ENCODE results near the gene TNS2. TPM values are rescaled to one million over a fixed set of nuclear protein-coding genes. Genes with fewer than 3 reads are reported as not detected.

Gene TNS2
- total RNA-seq, 1 experiment from 2014 or later, result 11.5 TPM

GRCh38 chr12:53099071-53099882 is 49.4 kb downstream of the TNS2 start:
- intact Hi-C loops (cut with micrococcal nuclease; ENCODE audit: unreplicated experiment), result loop anchor here (1.0 to 2.0 kb wide), 3 partner anchors 20 to 153 kb away; partner anchors contain the start of gene SPRYD3
- no peaks in the 10 kb centered on the region for H3K9me2 ChIP-seq (ENCODE audit: insufficient read depth)
- H3K4me1 ChIP-seq (replicated peaks; ENCODE audit: insufficient read depth), result peaks cover 22% of the 10 kb centered on the region
- H3F3A ChIP-seq (ENCODE audit: insufficient read depth, low read depth), result peaks cover 33% of the 10 kb centered on the region; the same call in 1 of the 2 replicates
- peak; percentile 90 to 92 for DNase-seq
- peak; percentile 95 for TF ChIP-seq CTCF (conservative IDR thresholded peaks at IDR 0.05)
- TF ChIP-seq EZH2 (IDR thresholded peaks at IDR 0.05; ENCODE audit: low read depth), result no peak
- ChIA-PET CTCF (interaction anchor here (0.7 to 3.4 kb wide), 7 partner anchors 19 to 222 kb away, joined by 3 to 22 read pairs (median 4); partner anchors contain the start of genes AAAS and SPRYD3), POLR2A (ENCODE audit: unreplicated experiment) (interaction anchor here (0.5 to 2.0 kb wide), 9 partner anchors 20 to 907 kb away, joined by 3 to 25 read pairs (median 4); partner anchors contain the start of genes KRT8 and SPRYD3)
- H3K4me2 ChIP-seq, result peak overlapping the region; percentile 87
- H3K4me3 ChIP-seq, result peak overlapping the region; percentile 96
- no peaks in the 10 kb centered on the region; the same call in 1 of the 2 replicates for H3K79me2 ChIP-seq (ENCODE audit: low read depth)
- peak overlapping the region; percentile 87 for H3K27ac ChIP-seq
- H2AFZ ChIP-seq, result peak overlapping the region; percentile 7; the same call in 1 of the 2 replicates
- no peaks in the 10 kb centered on the region for H4K20me1 ChIP-seq (ENCODE audit: insufficient read depth)
- 0 out of 2 replicates have a peak, but pooled peaks cover 6% of the 10 kb centered on the region for H3K36me3 ChIP-seq (ENCODE audit: low read depth)
- TSS peak; percentile 54 for BruUV-seq (replicated peaks)
- no peaks in the 10 kb centered on the region for H3K27me3 ChIP-seq (ENCODE audit: insufficient read depth, low read depth)
- H3K9me3 ChIP-seq (ENCODE audit: insufficient read depth, low read depth), result no peaks in the 10 kb centered on the region

DNA sequence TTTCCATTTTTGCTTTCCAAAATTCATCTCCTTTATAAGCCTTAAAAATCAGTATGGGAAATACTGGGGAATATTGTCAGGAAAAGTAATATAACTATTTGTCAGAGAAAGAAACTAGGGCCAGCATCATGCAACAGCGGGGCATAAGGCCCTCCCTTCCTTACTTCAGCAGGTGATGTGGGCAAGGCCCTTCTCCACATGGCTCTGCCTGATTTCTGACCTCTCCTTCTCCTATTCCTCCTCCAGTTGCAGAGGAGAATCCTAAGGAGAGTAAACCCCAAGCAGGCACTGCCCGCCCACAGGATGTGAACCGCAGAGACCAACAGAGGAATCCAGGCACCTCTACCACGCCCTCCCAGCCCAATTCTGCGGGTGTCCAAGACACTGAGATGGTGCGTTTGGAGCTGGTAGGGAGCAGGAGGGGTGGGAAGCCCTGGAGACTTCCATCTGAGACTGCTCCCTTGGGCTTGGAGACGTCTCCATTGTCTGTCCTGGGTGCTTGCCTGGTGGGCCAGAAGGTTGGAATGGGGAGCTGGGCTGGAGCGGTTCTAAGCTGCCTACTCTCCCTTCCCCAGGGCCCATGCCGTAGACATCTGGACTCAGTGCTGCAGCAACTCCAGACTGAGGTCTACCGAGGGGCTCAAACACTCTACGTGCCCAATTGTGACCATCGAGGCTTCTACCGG is 50.7 kb downstream of the TNS2 start:
- TF ChIP-seq EZH2 (IDR thresholded peaks at IDR 0.05; ENCODE audit: low read depth) (no peak), CTCF (conservative IDR thresholded peaks at IDR 0.05) (no peak)
- Histone ChIP-seq H3K79me2 (ENCODE audit: low read depth) (no peaks in the 10 kb centered on the region; the same call in 1 of the 2 replicates), H2AFZ (no peak overlapping the region), H3K36me3 (ENCODE audit: low read depth) (0 out of 2 replicates have a peak, but pooled peaks cover 6% of the 10 kb centered on the region), H3F3A (ENCODE audit: insufficient read depth, low read depth) (peaks cover 33% of the 10 kb centered on the region; the same call in 1 of the 2 replicates), H3K4me3 (no peak overlapping the region), H3K9me3 (ENCODE audit: insufficient read depth, low read depth) (no peaks in the 10 kb centered on the region), H3K27me3 (ENCODE audit: insufficient read depth, low read depth) (no peaks in the 10 kb centered on the region), H4K20me1 (ENCODE audit: insufficient read depth) (no peaks in the 10 kb centered on the region), H3K4me2 (no peak overlapping the region), H3K4me1 (replicated peaks; ENCODE audit: insufficient read depth) (peaks cover 22% of the 10 kb centered on the region), H3K27ac (no peak overlapping the region), H3K9me2 (ENCODE audit: insufficient read depth) (no peaks in the 10 kb centered on the region)
- no peak for DNase-seq
- intact Hi-C loops (cut with micrococcal nuclease; ENCODE audit: unreplicated experiment), result no loop called here
- BruUV-seq (replicated peaks), result no TSS peak
- POLR2A ChIA-PET (ENCODE audit: unreplicated experiment), result interaction anchor here (1.3 kb wide), 1 partner anchor 95 kb away, joined by 17 read pairs; no protein-coding TSS in a partner anchor
- CTCF ChIA-PET, result interaction anchor here (2.2 kb wide), 1 partner anchor 35 kb away, joined by 22 read pairs; no protein-coding TSS in a partner anchor

GRCh38 chr12:53101266-53101665 is 51.4 kb downstream of the TNS2 start:
- no peak overlapping the region for H3K27ac ChIP-seq
- no peaks in the 10 kb centered on the region for H4K20me1 ChIP-seq (ENCODE audit: insufficient read depth)
- ChIA-PET CTCF (no interaction called here), POLR2A (ENCODE audit: unreplicated experiment) (no interaction called here)
- H3K4me1 ChIP-seq (replicated peaks; ENCODE audit: insufficient read depth), result peaks cover 18% of the 10 kb centered on the region
- H3K9me2 ChIP-seq (ENCODE audit: insufficient read depth), result no peaks in the 10 kb centered on the region
- BruUV-seq (replicated peaks), result no TSS peak
- no peaks in the 10 kb centered on the region for H3K27me3 ChIP-seq (ENCODE audit: insufficient read depth, low read depth)
- no peak overlapping the region for H3K4me2 ChIP-seq
- TF ChIP-seq CTCF (conservative IDR thresholded peaks at IDR 0.05) (no peak), EZH2 (IDR thresholded peaks at IDR 0.05; ENCODE audit: low read depth) (no peak)
- H3K4me3 ChIP-seq, result no peak overlapping the region
- no peaks in the 10 kb centered on the region; the same call in 1 of the 2 replicates for H3K79me2 ChIP-seq (ENCODE audit: low read depth)
- H3F3A ChIP-seq (ENCODE audit: insufficient read depth, low read depth), result peaks cover 30% of the 10 kb centered on the region; the same call in 1 of the 2 replicates
- 0 out of 2 replicates have a peak, but pooled peaks cover 6% of the 10 kb centered on the region for H3K36me3 ChIP-seq (ENCODE audit: low read depth)
- H3K9me3 ChIP-seq (ENCODE audit: insufficient read depth, low read depth), result no peaks in the 10 kb centered on the region
- intact Hi-C loops (cut with micrococcal nuclease; ENCODE audit: unreplicated experiment), result no loop called here
- H2AFZ ChIP-seq, result no peak overlapping the region
- DNase-seq, result no peak

Data from PC-9 (cell line).